HT1080 (cell line): ENCODE data around the gene NFKB2. TPM values are rescaled to one million over a fixed set of nuclear protein-coding genes. Genes with fewer than 3 reads are reported as not detected.

ENCODE experiments used
- DNase-seq: peaks from one replicate; pipeline ENCODE4 v3.0.0-alpha.2; 2015; ENCODE audit warnings: low read depth
- polyA plus RNA-seq, 2 experiments: library from polyadenylated mRNA; depleted of rRNA; stranded (reverse); fragments of >200 nt; gene quantifications; 2 replicates each; pipeline ENCODE4 v1.2.3, GENCODE V29; 2015
- total RNA-seq: library from RNA; depleted of rRNA; stranded (reverse); fragments of >200 nt; shearing (Covaris generic); gene quantifications from 2 replicates; pipeline ENCODE4 v1.2.3, GENCODE V29; 2014; rRNA removed

NFKB2 gene
- 17.3 and 18.5 TPM in 2 replicates for total RNA-seq
- 17.7 and 20.6 TPM in 2 replicates for polyA plus RNA-seq (2015; cell fraction: cytosol; rRNA removed)
- polyA plus RNA-seq (2015; cell fraction: nucleus; rRNA removed): 71.8 and 75.9 TPM in 2 replicates

- peak; percentile 73 for DNase-seq
Measured at GRCh38 chr10:102395400-102396316, at the start of gene NFKB2. Gene NFKB2 (plus strand): TSS chr10:102395705. CDS start chr10:102395960, 255 bp downstream.

DNA sequence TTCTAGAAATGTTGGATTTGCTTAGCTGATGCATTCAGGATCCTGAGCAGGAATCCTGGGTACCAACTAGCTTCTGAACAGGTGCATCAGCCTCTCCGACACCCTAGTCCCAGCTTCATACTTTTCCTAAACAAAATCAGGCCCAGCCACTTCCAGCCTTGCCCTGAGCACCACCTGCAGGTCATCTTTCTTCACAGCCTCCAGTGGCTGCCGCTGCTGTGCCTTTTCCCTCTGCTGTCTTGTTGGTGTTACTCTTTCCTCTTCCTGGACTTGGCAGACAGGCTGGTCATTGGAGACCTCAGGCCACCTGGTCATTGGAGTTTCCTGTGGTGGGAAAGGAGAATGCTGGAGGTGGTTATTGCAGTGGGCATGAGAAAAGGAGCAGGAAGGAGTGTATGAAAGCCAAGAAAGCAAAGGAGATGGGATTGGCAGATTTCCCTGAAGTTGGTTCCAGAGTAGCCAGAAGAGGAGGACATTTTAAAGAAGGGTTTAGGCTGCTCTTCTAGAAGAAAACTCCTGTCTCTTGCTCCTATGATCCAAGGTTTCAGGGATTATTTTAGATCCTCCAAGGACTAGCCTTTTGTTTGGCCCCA lies 48.2 kb upstream of the NFKB2 start:
- peak; percentile 76 for DNase-seq

- DNase-seq: peak; percentile 73
Measured at GRCh38 chr10:102352066-102352715, 43.3 kb upstream of the NFKB2 start.

- no peak for DNase-seq
Measured at GRCh38 chr10:102354451-102354850, 41.1 kb upstream of the NFKB2 start.

DNA sequence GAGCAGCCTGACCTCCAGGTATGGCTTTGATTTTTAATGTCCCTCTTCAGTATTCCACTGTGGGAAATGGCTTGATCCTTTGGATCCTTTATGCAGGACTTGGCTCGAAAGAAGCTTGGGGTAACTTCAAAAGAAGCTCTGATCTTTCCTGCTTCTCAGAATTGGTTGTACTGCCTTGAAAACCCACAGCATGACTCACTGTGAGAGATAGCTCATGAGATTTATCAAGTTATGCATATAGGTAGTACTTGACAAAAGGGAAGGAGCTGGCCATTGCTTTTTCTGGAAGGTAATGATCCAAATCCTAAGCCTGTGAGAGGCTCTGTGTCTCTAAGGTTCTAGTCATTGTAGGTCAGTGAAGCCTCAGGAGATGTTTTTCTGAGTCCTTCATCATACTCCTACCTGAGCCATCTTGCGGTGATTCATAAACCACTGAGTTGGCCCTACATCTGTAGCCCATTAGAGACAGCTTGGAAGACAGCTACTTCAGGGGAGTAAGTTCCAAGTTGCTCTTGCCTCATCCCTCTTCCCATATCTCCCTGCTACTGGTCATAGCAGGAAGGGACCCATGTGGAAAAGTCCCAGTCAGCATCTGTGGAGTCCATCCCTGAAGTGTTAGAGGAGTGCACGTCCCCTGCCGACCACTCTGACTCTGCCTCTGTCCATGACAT lies 36.7 kb upstream of the NFKB2 start:
- DNase-seq: no peak

DNA sequence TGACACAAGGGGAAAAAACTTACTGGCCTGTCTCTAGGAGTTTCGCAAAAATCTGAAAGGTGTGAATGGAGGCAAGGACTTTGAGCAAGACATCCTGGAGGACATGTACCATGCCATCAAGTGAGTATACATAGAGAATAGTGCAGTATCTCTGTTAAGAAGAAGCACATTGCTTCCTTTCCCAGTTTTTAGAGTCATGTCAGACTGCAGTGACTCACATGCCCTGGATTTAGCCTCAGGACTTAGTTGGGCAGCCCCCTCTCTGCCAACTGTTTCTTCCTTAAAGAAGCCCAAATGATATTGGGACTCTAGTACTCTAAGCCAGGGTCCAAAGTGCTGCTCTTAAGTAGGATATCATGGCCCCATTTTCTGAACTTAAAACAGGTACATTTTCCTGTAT lies 28.1 kb upstream of the NFKB2 start:
- no peak for DNase-seq

GRCh38 chr10:102368077-102368476 lies 27.4 kb upstream of the NFKB2 start:
- DNase-seq: no peak

DNA sequence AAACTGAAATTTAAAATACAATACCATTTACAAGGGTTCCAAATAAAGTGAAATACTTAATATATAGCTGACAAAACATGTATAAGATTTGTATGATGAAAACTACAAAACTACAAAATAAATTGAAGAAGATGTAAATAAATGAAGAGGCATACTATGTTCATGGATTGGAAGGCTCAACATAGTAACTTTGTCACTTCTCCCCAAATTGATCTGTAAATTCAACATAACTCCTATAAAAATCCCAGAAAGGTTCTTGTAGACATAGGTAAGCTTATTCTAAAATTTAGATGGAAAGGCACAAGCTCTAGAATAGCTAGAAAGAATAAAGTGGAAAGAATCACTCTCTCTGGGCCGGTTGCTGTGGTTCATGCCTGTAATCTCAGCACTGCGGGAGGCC lies 24.2 kb upstream of the NFKB2 start:
- no peak for DNase-seq

DNA sequence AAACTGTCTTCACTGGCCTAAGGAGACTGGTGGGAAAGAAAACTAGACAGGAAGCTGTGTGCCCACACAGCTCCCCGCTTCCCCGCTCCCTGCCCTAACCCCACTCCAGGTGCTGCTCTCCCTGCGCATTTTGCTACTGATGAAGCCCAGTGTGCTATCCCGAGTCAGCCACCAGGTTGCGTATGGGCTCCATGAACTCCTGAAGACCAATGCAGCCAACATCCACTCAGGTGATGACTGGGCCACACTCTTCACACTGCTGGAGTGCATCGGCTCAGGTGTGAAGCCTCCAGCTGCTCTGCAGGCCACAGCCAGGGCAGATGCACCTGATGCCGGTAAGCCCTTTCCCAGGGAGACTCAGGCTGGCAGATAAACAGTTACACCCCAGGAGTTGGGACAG lies 20.3 kb upstream of the NFKB2 start:
- no peak for DNase-seq

GRCh38 chr10:102375867-102376266 lies 19.6 kb upstream of the NFKB2 start:
- DNase-seq: no peak

DNA sequence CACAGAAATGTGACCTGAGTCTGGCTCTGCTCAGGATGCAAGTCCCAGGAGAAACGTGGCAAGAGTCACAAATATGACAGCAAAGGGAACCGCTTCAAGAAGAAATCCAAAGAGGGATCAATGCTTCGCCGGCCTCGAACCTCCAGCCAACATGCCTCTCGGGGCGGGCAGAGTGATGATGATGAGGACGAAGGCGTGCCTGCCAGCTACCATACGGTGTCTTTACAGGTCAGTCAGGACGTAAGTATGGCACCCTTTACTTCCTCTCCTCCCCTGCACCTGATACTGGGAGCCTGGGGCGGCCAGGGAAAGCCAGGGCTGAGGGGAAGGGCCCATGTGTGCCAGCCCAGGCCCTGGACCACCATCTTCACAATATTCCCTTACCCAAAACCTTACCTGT lies 18.6 kb upstream of the NFKB2 start:
- DNase-seq: no peak

DNA sequence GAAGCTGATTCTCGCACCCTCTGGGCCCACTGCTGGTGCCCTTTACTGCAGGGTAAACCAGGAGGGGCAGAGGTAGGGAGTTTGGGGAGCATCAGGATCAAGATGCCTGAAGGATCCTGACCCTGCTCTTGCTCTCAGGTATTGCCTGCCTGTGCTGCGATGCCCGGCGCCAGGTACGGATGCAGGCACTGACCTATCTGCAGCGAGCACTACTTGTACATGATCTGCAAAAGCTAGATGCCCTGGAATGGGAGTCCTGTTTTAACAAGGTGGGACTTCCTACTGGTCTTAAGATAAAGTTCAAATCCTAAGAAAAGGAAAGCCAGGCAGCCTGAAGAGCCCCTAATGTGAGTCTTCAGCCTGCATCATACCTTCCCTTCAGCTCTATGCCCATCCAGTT lies 16.1 kb upstream of the NFKB2 start:
- no peak for DNase-seq

- no peak for DNase-seq
Measured at GRCh38 chr10:102381983-102382382, 13.5 kb upstream of the NFKB2 start.

- no peak for DNase-seq
Measured at GRCh38 chr10:102382871-102383270, 12.6 kb upstream of the NFKB2 start.

- DNase-seq: no peak
Measured at GRCh38 chr10:102384053-102384452, 11.5 kb upstream of the NFKB2 start.

DNA sequence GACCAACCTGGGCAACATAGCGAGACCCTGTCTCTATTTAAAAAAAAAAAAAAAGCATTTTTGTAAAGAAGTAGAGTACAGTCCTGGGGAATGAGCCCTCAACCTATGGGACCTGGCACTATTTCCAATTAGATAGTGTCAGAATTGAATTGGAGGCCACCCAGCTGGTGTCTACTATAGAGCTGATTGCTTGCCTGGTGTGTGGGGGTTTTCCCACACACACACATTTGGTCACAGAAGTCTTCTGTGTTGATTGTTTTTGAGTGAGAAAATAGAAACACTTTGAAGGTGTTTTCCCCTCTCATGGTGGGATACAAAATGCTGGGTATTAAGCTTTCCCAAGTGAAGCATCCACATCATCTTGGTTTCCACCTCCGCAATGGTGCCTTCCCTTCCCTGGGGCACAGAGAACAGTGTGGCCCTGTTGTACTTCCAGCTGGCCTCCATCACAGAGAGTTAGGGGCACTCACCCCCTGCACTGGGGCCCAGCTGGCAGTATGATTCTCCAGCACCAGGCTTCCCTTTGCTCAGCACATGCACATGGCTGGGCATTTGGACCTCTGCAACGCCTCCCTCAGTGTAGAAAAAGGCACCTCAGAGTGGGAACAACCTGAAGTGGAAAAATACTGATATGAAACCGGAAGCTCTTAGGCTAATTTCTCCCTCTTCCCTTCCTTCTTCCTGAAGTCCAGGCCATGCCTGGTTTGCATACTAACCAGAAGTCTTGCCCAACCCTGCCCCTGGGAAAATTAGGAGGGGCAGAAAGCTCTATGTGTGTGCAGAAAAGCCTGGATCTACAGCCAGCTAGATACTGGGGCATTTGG lies 10.7 kb upstream of the NFKB2 start:
- no peak for DNase-seq

DNA sequence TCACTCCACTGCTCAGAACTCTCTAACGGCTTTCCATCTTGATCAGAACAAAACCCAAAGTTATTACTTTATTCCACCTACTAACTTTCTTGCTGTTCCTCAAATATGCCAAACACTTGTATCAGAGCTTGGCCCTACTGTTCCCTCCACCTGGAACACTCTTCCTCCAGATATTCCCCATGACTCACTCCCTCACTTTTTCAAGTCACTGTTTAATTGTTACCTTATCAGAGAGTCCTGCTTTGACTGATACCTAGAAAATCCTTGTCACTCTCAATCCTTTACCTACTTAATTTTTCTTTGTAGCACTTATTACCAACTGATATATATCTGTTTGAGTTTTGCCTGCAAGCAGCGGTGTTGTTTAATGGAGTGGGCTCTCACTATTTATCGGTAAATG lies 5.6 kb upstream of the NFKB2 start:
- no peak for DNase-seq

GRCh38 chr10:102392306-102392705 lies 3.2 kb upstream of the NFKB2 start:
- no peak for DNase-seq

- DNase-seq: no peak
Measured at GRCh38 chr10:102393411-102394078, 2.0 kb upstream of the NFKB2 start.
